AG09319 (cell line): ENCODE results near the gene STPG2.

ENCODE experiments used
- DNase-seq: peaks from one replicate; pipeline ENCODE4 v3.0.0-alpha.2; 2010; ENCODE audit warnings: low read depth; ENCODE audit errors: extremely low read depth
- TF ChIP-seq, protein P1 (sequence below): IDR thresholded peaks from 2 replicates; pipeline ENCODE4 v1.5.1; 2011; ENCODE audit warnings: low read depth, mild to moderate bottlenecking, inconsistent platforms, low read length, moderate library complexity

Gene STPG2

DNA sequence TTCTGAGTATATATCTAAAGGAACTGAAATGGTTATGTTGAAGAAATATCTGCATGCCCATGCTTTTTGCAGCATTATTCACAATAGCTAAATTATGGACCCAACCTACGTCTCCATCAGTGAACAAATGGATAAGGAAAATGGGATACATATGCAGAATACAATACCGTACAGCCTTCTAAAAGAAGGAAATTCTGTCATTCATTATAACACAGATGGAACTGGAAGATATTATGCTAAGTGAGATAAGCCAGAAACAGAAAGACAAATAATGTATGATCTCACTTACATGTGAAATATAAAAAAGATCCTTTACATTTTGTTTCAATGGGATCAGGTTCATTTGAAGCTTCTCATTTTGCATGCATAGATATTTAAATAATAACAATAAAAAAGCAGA lies 263.3 kb downstream of the STPG2 start:
- DNase-seq = no peak
- TF ChIP-seq, protein P1, sequence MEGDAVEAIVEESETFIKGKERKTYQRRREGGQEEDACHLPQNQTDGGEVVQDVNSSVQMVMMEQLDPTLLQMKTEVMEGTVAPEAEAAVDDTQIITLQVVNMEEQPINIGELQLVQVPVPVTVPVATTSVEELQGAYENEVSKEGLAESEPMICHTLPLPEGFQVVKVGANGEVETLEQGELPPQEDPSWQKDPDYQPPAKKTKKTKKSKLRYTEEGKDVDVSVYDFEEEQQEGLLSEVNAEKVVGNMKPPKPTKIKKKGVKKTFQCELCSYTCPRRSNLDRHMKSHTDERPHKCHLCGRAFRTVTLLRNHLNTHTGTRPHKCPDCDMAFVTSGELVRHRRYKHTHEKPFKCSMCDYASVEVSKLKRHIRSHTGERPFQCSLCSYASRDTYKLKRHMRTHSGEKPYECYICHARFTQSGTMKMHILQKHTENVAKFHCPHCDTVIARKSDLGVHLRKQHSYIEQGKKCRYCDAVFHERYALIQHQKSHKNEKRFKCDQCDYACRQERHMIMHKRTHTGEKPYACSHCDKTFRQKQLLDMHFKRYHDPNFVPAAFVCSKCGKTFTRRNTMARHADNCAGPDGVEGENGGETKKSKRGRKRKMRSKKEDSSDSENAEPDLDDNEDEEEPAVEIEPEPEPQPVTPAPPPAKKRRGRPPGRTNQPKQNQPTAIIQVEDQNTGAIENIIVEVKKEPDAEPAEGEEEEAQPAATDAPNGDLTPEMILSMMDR = no peak

DNA sequence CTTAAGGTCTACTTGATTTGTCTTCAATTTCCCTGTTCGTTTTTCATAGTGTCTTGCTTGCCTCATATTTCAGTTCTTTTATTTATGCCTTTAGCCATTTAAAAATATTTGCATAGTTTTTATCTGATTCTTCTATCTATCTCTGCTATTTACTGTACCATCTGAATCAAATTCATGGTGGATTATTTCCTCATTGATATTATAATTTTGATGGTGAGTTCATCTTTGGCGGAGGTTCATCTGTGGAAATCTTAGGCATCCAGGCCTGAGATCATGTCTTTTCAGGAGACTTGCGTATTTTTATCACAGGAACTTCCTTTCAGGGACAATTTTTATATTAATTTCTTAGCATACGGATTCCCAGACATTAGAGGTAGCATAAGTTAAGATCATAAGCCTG lies 275.2 kb downstream of the STPG2 start:
- no peak for DNase-seq

DNA sequence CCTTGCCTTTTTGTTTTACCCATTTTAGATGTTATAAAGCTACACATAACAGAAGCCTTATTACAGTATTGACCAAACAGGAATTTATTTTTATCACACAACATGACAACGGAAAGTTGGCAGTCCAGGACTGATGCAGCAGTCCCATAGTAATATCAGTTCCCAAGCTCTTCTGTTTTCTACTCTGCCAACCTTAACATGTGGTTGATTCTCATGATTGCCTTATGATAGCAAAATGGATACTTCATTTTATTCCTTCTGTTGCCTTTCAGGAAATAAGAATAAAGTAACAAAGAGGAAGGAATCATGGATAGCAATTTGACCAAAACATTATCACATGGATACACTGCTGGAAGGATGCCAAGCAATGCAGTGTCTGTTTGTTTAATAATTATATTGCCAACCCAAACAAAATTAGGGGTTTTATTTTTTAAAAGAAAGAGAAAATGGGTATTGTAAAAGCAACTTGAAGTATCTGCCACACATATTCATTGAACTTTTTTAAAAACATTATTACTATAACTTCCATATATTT lies 275.7 kb downstream of the STPG2 start:
- TF ChIP-seq, protein P1 = no peak
- no peak for DNase-seq

More for the DNA sequence above, 275.2 kb downstream of the STPG2 start:
- TF ChIP-seq, protein P1 = no peak

DNA sequence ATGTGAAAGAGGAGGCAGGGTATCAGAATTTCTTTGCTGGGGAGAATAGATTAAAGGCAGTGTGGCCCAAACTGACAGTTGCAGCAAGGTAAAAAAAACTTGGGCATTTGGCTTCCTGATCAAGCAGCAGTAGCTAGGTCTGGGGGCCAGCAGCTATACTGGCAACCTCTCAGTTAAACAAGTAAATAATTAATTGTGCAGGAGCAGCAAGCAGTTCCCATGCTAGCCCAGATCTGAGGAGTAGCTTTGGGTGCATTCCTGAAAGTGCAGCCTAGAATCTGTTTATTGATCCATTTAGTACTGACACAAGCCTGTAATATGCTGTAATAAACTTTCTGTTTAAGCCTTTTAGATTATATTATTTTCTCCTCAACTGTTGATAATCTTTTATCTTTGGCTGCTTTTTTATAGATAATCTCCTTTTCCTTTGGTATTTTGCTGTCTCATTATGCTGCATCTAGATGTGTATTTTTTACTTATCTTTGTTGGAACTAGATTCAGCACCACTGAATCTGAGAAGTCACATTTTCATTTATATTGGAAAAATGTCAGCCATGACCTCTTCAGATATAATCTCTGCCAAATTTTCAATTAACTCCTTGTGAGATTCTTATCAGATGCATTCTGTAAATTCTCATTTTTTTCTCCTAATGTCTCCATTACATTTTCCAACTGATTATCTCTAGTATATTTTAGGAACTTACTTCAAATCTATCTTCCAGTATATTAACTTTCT lies 276.3 kb downstream of the STPG2 start:
- TF ChIP-seq, protein P1 = no peak
- no peak for DNase-seq

DNA sequence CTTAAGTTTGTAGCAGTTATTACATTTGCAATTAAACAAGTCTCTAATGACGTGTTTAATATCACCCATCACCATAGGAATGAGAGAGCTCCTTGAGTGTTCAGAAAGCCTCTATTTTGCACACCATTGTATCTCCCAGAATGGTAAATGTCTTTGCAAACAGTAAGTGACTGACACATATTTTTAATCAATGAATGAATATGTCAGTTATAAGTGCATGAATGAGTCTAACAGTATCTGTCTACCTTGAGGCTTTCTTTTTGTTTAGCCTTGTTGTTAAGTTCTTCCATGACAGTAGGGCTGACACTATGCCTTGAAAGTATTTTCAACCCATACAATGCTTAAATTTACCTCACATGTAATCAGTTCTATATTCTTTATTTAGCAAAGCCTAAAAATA lies 292.2 kb downstream of the STPG2 start:
- TF ChIP-seq, protein P1 = no peak
- DNase-seq = no peak

DNA sequence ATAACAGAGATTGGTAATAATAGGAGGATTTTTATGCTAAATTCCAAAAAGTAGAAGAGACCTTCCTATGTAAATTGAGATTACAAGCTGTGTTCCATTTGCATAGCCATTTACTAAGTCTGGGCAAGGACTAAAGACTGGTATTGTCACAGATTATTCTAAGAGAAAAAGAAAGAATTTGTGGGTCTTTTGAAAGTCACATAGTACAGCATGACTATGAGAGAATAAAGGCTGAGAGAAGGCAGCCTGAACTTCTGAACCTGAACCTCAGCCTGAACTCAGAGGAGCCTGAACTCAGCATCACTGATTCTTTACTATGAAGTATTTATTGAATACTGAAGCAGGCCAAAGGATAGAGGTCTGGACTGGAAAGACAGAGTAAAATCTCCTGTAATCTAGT lies 297.5 kb downstream of the STPG2 start:
- DNase-seq = no peak
- TF ChIP-seq, protein P1 = no peak

DNA sequence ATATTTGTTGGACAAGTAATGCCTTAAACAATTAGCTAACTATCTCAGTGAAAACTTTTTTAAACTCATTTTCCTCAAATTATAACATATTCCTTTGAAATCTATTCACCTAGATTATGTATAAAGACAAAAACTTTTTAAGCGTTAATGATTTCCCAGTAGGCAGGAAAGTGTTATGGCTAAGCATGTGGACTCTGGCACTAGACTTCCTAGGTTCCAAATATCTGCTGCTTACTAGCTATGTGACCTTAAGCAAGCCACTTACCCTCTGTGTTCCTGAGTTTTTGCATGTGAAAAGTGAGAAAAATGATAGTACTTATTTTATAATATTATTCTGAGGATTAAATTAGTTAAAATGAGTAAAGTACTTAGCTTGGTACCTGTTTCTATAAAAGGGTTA lies 301.8 kb downstream of the STPG2 start:
- TF ChIP-seq, protein P1 = no peak
- no peak for DNase-seq
